MM.1S (cell line): ENCODE data around the gene ELMO1.

Experiments
- EZH2 ChIP-seq: fragments of 300-600 bp; sonication (generic); optimal IDR thresholded peaks from 2 replicates; pipeline ENCODE3; 2017; ENCODE audit warnings: low read depth, mild to moderate bottlenecking, antibody characterized with exemption, low read length, mixed read lengths
- TF ChIP-seq, protein P1 (sequence below): fragments of 300-600 bp; sonication (generic); IDR thresholded peaks from 2 replicates; pipeline ENCODE4 v1.5.1; 2016; ENCODE audit warnings: antibody characterized with exemption, low read length, mixed read lengths

DNA sequence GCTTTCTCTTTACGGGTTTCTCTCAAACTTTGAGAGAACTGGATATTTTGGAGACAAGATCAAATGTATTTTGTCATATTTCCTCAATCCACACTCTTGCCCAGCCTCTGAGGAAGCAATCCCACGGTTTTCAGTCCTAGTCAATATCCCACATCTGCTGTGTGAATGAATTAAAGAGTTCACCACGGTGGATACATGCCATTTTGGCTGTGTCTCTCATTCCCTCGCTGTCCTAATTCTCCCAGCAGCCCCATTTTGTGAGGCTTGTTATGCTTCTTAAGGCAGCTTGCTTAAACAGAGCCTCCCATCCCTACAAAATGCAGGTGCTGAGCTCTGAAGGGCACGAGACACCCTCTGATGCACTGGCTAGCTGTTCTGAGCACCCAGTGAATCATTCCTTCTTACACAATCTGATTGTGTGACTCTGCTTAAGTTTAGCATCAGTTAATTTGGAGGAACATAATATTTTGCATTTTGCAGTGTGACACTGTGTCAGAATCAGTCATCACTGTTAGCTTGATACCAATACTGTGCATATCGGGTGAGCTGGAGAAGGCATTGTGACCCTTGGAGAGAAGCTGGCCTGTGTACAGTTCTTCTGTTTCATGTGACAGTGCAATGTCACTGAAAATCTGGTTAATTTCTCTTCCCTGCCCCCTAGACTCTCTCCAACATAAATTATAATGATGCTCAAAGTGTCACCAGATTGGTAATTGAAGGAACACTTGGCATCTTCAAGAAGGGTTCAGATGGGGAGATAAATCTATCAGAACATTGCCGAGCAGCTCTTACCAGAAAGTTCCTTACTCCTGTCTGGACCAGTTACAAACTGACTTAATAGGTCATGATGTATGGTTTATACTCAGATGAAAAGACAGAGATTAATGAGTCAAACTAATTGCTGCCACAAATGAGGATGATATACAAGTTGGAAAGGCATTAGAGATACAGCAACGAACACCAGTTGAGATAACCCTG is 620.6 kb downstream of the ELMO1 start:
- TF ChIP-seq, protein P1, sequence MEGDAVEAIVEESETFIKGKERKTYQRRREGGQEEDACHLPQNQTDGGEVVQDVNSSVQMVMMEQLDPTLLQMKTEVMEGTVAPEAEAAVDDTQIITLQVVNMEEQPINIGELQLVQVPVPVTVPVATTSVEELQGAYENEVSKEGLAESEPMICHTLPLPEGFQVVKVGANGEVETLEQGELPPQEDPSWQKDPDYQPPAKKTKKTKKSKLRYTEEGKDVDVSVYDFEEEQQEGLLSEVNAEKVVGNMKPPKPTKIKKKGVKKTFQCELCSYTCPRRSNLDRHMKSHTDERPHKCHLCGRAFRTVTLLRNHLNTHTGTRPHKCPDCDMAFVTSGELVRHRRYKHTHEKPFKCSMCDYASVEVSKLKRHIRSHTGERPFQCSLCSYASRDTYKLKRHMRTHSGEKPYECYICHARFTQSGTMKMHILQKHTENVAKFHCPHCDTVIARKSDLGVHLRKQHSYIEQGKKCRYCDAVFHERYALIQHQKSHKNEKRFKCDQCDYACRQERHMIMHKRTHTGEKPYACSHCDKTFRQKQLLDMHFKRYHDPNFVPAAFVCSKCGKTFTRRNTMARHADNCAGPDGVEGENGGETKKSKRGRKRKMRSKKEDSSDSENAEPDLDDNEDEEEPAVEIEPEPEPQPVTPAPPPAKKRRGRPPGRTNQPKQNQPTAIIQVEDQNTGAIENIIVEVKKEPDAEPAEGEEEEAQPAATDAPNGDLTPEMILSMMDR = no peak
- no peak for TF ChIP-seq EZH2
